Ecto neural progenitor cell (in vitro differentiated cells): Measurements from ENCODE around the gene NUP205.

ENCODE experiments used
- DNase-seq: peaks from one replicate; pipeline ENCODE4 v3.0.0-alpha.2; 2018; ENCODE audit warnings: low spot score

The NUP205 gene

GRCh38 chr7:135557455-135558336 lies at the start of gene NUP205:
TSS of gene NUP205 (plus strand) at chr7:135557917. CDS start at chr7:135557945, 28 bp downstream.
- DNase-seq: peak; percentile 85

DNA sequence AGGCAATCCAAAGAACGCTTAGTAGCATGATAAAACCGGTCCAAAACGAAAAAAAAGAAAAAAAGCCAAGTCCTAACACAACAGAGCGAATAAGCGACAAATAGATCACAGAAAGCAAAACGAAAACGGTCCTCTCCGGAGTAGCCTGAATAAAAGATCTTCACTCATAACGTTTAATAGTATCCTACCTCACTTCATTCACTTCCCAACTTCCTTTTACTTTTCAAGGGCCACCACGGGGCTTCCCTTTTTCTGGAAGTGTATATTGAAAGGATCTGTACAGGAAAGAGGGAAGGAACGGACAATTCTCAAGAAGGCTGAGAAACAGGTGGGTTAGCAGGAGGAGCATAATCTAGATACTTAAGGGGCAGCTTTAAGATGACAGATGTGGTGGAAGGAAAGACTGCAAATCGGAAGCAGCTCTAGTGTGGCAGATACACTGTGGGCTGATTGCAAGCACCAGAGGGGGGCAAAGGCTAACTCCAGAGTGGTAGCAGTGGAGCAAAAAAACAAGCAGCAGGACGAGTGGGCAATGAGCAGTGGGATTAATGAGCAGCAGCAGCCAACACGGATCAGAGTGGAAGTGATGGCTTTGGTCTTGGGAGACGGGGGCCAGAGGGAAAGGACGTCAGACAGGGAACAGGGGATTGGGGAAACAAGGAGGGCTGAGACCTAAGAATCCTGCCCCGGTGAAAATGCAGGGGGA lies 48.7 kb upstream of the NUP205 start:
- peak; percentile 60 for DNase-seq

DNA sequence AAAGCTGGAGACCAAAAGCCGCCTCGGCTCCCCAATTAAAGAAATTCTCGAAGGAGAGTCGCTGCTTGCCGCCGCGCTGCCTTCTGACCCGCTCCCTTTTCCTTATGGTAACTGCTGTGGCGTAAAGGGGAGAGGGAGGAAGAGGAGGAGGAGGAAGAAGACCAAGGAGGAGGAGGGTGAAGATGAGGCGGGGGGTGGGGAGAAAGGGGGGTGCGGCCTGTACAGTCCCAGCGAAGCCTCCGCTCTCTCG lies 48.2 kb upstream of the NUP205 start:
- no peak for DNase-seq

DNA sequence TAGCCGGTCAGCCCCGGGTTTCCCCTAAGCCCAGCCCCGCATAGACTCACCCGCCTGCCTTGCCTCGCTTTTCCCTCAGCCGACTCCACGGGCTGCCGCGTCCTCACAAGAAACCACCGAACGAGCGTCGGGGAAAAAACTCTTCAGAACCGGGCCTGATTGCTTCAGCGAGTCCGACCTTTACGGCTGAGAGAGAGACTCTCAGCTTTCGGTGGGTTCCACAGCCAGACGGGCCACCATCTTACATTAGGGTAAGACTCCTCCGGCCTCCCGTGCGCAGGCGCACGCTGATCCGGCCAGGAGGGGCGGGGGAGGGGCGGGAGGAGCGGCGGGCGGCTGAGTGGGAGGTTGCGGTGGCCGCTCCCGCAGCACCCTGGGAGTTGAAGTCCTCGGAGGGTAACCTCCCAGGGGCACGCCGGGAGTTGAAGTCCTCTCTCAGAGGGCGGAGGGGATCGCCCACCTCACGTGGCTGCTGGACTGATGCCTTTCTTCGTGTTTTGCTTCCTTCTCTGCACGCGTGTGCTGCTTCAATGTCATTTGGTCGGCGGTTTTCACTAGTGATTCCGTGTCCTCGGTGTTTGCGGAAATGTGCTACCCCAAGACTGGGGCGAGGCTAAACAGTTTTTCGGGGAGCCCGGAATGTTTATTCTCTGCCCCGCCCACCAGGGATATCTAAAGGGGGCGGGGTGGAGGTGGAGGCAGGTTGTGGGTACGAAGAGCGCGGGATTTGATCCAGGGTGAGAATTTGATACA lies 47.7 kb upstream of the NUP205 start, which contains the start of gene CNOT4:
Gene CNOT4 (minus strand): TSS at position 264 of the 753 bp plus-strand sequence. CDS start 71,771 bp downstream, outside the sequence.
- peak; percentile 97 for DNase-seq

GRCh38 chr7:135510592-135511183 lies 47.0 kb upstream of the NUP205 start:
- peak; percentile 46 for DNase-seq

- DNase-seq: no peak
These were observed 45.4 kb upstream of the NUP205 start for GRCh38 chr7:135512135-135512887.

DNA sequence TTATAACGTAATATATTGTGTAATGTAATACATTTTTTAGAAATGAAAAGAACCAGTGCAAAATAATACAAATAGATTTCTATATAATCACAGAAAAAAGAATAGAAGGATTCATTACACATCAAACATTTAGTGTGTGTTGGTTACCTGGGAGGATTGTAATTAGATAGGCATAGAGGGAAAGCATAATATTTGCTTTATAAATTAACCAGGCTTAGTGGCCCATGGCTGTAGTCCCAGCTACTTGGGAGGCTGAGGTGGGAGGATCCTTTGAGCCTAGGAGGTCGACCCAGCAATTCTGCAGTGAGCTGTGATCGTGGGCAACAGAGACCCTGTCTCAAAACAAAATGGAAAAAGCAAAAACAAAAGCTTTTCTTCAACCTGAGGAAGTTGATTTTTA lies 42.9 kb upstream of the NUP205 start:
- DNase-seq: no peak

- no peak for DNase-seq
These were observed 40.7 kb upstream of the NUP205 start for GRCh38 chr7:135517060-135517459.

- DNase-seq: no peak
These were observed 39.0 kb upstream of the NUP205 start for GRCh38 chr7:135518748-135519147.

- no peak for DNase-seq
These were observed 38.5 kb upstream of the NUP205 start for GRCh38 chr7:135519233-135519688.

- no peak for DNase-seq
These were observed 37.8 kb upstream of the NUP205 start for GRCh38 chr7:135519871-135520270.

DNA sequence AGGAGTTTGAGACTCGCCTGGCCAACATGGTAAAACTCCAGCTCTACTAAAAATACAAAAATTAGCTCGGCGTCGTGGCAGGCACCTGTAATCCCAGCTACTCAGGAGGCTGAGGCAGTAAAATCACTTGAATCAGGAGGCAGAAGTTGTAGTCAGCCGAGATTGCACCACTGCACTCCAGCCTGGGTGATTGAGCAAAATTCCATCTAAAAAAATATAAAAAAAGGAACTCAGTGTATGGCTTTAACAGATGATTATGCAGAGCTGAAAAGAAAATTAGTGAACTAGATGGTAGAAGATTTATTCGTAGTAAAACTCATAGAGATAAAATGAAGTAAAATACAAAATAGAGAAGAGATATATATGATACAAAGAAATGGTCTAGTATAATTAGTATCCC lies 35.2 kb upstream of the NUP205 start:
- no peak for DNase-seq

DNA sequence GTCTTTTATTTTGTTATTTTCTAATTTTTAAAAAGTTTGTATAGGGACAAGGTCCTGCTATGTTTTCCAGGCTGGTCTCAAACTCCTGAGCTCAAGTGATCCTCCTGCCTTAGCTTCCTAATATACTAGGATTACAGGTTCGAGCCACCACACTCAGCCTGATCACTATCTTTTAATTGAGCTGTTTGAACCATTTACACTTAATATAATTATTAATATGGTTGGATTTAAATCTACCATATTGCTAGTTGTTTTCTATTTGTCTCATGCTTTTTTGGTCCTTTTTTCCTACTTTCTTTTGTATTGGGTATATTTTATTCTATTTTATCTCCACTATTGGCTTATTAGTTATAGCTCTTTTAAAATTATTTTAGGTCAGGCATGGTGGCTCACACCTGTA lies 34.6 kb upstream of the NUP205 start:
- no peak for DNase-seq

GRCh38 chr7:135525426-135525825 lies 32.3 kb upstream of the NUP205 start:
- DNase-seq: no peak

GRCh38 chr7:135527025-135527424 lies 30.7 kb upstream of the NUP205 start:
- no peak for DNase-seq

DNA sequence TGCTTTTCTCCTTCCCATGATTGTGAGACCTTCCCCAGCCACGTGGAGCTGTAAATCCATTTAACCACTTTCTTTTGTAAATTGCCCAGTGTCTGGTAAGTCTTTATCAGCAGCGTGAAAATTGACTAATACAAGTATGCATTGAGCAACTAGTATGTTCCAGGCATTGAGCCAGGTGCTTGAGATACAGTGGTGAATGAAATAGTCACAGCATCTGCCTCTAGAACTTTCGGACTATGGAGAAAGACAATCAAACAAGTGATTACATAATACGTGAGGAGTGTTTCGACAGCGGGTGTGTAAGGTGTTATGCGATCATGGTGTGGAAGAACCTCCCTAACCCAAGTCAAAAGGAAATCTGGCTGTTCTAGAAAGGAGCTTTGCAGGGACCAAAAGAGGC lies 21.6 kb upstream of the NUP205 start:
- no peak for DNase-seq

- DNase-seq: no peak
These were observed 20.3 kb upstream of the NUP205 start for GRCh38 chr7:135537453-135537852.

GRCh38 chr7:135537905-135538304 lies 19.8 kb upstream of the NUP205 start:
- no peak for DNase-seq

GRCh38 chr7:135538376-135538775 lies 19.3 kb upstream of the NUP205 start:
- DNase-seq: no peak

GRCh38 chr7:135539629-135540028 lies 18.1 kb upstream of the NUP205 start:
- no peak for DNase-seq

DNA sequence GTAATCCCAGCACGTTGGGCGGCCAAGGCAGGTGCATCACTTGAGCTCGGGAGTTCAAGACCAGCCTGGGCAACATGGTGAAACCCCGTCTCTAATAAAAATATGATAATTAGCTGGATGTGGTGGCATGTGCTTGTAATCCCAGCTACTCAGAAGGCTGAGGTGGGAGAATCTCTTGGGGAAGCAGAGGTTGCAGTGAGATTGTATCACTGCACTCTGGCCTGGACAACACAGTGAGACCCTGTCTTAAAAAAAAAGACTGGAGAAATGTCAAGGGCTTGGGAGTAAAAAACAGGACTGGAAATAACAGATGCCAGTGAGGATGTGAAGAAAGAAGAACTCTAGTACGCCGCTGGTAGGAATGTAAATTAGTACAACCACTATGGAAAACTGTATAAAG lies 16.7 kb upstream of the NUP205 start:
- DNase-seq: no peak

DNA sequence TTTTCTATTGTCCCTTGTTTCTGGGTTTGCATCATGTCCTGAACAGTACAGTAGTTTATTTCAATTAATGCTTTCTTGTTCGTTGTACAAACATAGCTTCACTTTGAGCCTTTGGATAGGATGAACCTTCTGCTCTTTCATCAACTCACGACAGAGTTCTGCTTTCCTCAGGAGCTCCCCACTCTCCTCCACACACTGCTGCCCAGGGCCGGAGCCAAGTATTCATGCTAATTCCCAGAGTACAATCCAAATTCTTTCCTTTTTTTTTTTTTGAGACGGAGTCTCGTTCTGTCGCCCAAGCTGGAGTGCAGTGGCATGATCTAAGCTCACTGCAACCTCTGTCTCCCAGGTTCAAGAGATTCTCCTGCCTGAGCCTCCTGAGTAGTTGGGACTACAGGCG lies 7.5 kb upstream of the NUP205 start:
- no peak for DNase-seq
